HL-60 (cell line): Measurements from ENCODE around the gene MYO1B.

Experiments used
- CTCF ChIP-seq: IDR thresholded peaks from one replicate; pipeline ENCODE4 v1.5.1; 2011; ENCODE audit warnings: low read length, control low read depth, inconsistent platforms; ENCODE audit not compliant: insufficient read depth
- GABPA ChIP-seq: IDR thresholded peaks from 2 replicates; pipeline ENCODE4 v1.6.1; 2012; ENCODE audit warnings: low read depth
- POLR2AphosphoS5 ChIP-seq: IDR thresholded peaks from 2 replicates; pipeline ENCODE4 v1.6.1; 2012; ENCODE audit warnings: low read depth
- TF ChIP-seq, protein P1 (sequence below): IDR thresholded peaks from 2 replicates; pipeline ENCODE4 v1.6.1; 2012; ENCODE audit warnings: low read depth; ENCODE audit not compliant: insufficient replicate concordance

GRCh38 chr2:191343796-191344338 is 98.7 kb downstream of the MYO1B start:
- TF ChIP-seq CTCF: no peak
- no peak for TF ChIP-seq POLR2AphosphoS5
- no peak for TF ChIP-seq GABPA
- TF ChIP-seq, protein P1, sequence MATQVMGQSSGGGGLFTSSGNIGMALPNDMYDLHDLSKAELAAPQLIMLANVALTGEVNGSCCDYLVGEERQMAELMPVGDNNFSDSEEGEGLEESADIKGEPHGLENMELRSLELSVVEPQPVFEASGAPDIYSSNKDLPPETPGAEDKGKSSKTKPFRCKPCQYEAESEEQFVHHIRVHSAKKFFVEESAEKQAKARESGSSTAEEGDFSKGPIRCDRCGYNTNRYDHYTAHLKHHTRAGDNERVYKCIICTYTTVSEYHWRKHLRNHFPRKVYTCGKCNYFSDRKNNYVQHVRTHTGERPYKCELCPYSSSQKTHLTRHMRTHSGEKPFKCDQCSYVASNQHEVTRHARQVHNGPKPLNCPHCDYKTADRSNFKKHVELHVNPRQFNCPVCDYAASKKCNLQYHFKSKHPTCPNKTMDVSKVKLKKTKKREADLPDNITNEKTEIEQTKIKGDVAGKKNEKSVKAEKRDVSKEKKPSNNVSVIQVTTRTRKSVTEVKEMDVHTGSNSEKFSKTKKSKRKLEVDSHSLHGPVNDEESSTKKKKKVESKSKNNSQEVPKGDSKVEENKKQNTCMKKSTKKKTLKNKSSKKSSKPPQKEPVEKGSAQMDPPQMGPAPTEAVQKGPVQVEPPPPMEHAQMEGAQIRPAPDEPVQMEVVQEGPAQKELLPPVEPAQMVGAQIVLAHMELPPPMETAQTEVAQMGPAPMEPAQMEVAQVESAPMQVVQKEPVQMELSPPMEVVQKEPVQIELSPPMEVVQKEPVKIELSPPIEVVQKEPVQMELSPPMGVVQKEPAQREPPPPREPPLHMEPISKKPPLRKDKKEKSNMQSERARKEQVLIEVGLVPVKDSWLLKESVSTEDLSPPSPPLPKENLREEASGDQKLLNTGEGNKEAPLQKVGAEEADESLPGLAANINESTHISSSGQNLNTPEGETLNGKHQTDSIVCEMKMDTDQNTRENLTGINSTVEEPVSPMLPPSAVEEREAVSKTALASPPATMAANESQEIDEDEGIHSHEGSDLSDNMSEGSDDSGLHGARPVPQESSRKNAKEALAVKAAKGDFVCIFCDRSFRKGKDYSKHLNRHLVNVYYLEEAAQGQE: no peak
